Activated T-helper 2 cell treated with anti-CD3 and anti-CD28 coated beads, Interferon-gamma antibody, Interleukin-2, Interleukin-4, amounts not matched to agents 10 μg/mL and 5 μg/mL and 100 μg/mL, durations not matched to agents 14 hours and 24 hours and 36 hours (primary cell): ENCODE measurements around the gene VPS4A. TPM values are rescaled to one million over a fixed set of nuclear protein-coding genes. Genes with fewer than 3 reads are reported as not detected.

Source experiments
- DNase-seq: peaks from one replicate; pipeline ENCODE4 v3.0.0; 2021; ENCODE audit warnings: low spot score
- H3K27ac Mint-ChIP-seq: one replicate; pipeline ENCODE4 v1.8.0; 2021; ENCODE audit warnings: mixed read lengths
- H3K27me3 Mint-ChIP-seq: one replicate; pipeline ENCODE4 v1.8.0; 2021; ENCODE audit warnings: low read depth, mixed read lengths
- H3K36me3 Mint-ChIP-seq: one replicate; pipeline ENCODE4 v1.8.0; 2021; ENCODE audit warnings: low read depth, mixed read lengths
- H3K4me1 Mint-ChIP-seq: one replicate; pipeline ENCODE4 v1.8.0; 2021; ENCODE audit warnings: low read depth, mixed read lengths
- H3K4me3 Mint-ChIP-seq: one replicate; pipeline ENCODE4 v1.8.0; 2021; ENCODE audit warnings: low read depth, mild to moderate bottlenecking, moderate library complexity, mixed read lengths
- H3K9me3 Mint-ChIP-seq: one replicate; pipeline ENCODE4 v1.8.0; 2021; ENCODE audit warnings: mixed read lengths
- intact Hi-C: fragments of 100-400 bp; cut with micrococcal nuclease; formaldehyde crosslinking; loops from one replicate; pipeline ENCODE4 v1.15.1; 2023
- total RNA-seq: library from RNA; stranded (reverse); gene quantifications from 2 replicates; pipeline ENCODE4 v1.2.3, GENCODE V29; 2022

VPS4A gene
- total RNA-seq, 1 donor from 2014 or later: 34.6 TPM

- Mint-ChIP-seq H3K27ac (no peak overlapping the region), H3K9me3 (no peaks in the 10 kb centered on the region), H3K4me1 (peaks cover 8% of the 10 kb centered on the region), H3K36me3 (peaks cover 66% of the 10 kb centered on the region), H3K27me3 (no peaks in the 10 kb centered on the region), H3K4me3 (no peak overlapping the region)
- intact Hi-C loops: no loop called here
- DNase-seq: no peak
These were observed 52.9 kb downstream of the VPS4A start for GRCh38 chr16:69364088-69364487.

- no peaks in the 10 kb centered on the region for H3K27me3 Mint-ChIP-seq
- DNase-seq: no peak
- peaks cover 8% of the 10 kb centered on the region for H3K4me1 Mint-ChIP-seq
- no peaks in the 10 kb centered on the region for H3K9me3 Mint-ChIP-seq
- peak overlapping the region; percentile 57 for H3K27ac Mint-ChIP-seq
- H3K36me3 Mint-ChIP-seq: peaks cover 73% of the 10 kb centered on the region
- no peak overlapping the region for H3K4me3 Mint-ChIP-seq
- intact Hi-C loops: no loop called here
These were observed 54.8 kb downstream of the VPS4A start for GRCh38 chr16:69365901-69366300.

GRCh38 chr16:69366431-69366830 is 55.3 kb downstream of the VPS4A start:
- Mint-ChIP-seq H3K27ac (no peak overlapping the region), H3K36me3 (peaks cover 70% of the 10 kb centered on the region), H3K4me3 (no peak overlapping the region), H3K27me3 (no peaks in the 10 kb centered on the region), H3K9me3 (no peaks in the 10 kb centered on the region), H3K4me1 (peaks cover 8% of the 10 kb centered on the region)
- intact Hi-C loops: no loop called here
- DNase-seq: no peak

GRCh38 chr16:69367980-69368379 is 56.8 kb downstream of the VPS4A start:
- intact Hi-C loops: no loop called here
- Mint-ChIP-seq H3K4me3 (no peak overlapping the region), H3K27me3 (no peaks in the 10 kb centered on the region), H3K36me3 (peaks cover 75% of the 10 kb centered on the region), H3K4me1 (peaks cover 9% of the 10 kb centered on the region), H3K9me3 (no peaks in the 10 kb centered on the region), H3K27ac (no peak overlapping the region)
- DNase-seq: no peak

- no peaks in the 10 kb centered on the region for H3K9me3 Mint-ChIP-seq
- H3K27me3 Mint-ChIP-seq: no peaks in the 10 kb centered on the region
- intact Hi-C loops: no loop called here
- H3K4me3 Mint-ChIP-seq: no peak overlapping the region
- H3K4me1 Mint-ChIP-seq: peaks cover 13% of the 10 kb centered on the region
- peaks cover 77% of the 10 kb centered on the region for H3K36me3 Mint-ChIP-seq
- no peak for DNase-seq
- no peak overlapping the region for H3K27ac Mint-ChIP-seq
These were observed 57.7 kb downstream of the VPS4A start for GRCh38 chr16:69368866-69369265.

GRCh38 chr16:69371564-69371963 is 60.4 kb downstream of the VPS4A start:
- no peak for DNase-seq
- Mint-ChIP-seq H3K36me3 (peaks cover 67% of the 10 kb centered on the region), H3K9me3 (no peaks in the 10 kb centered on the region), H3K27me3 (no peaks in the 10 kb centered on the region), H3K4me3 (no peak overlapping the region), H3K4me1 (peaks cover 9% of the 10 kb centered on the region), H3K27ac (no peak overlapping the region)
- intact Hi-C loops: no loop called here

GRCh38 chr16:69373019-69373418 is 61.9 kb downstream of the VPS4A start:
- DNase-seq: no peak
- Mint-ChIP-seq H3K27ac (no peak overlapping the region), H3K9me3 (no peaks in the 10 kb centered on the region), H3K27me3 (no peaks in the 10 kb centered on the region), H3K4me3 (no peak overlapping the region), H3K36me3 (peaks cover 61% of the 10 kb centered on the region), H3K4me1 (peaks cover 8% of the 10 kb centered on the region)
- intact Hi-C loops: no loop called here

Other genes starting within 250 kb of the VPS4A start
- gene HAS3, start 205.7 kb upstream of the VPS4A start, total RNA-seq: 1.1 and 1.2 TPM in 2 replicates
- gene CHTF8, start 178.8 kb upstream of the VPS4A start, total RNA-seq: 121 and 138 TPM in 2 replicates
- gene UTP4, start 178.7 kb upstream of the VPS4A start, total RNA-seq: 104 and 107 TPM in 2 replicates
- 29.8 and 30.4 TPM in 2 replicates for gene SNTB2, start 124.2 kb upstream of the VPS4A start, total RNA-seq
- gene PDF, start 19.2 kb downstream of the VPS4A start, total RNA-seq: 15.5 and 17.8 TPM in 2 replicates
- 41.5 and 42.9 TPM in 2 replicates for gene COG8, start 28.2 kb downstream of the VPS4A start, total RNA-seq
- 60.5 and 60.8 TPM in 2 replicates for gene NIP7, start 28.4 kb downstream of the VPS4A start, total RNA-seq
- 1.8 and 1.9 TPM in 2 replicates for gene TMED6, start 40.4 kb downstream of the VPS4A start, total RNA-seq
- gene TERF2, start 74.7 kb downstream of the VPS4A start, total RNA-seq: 56.0 and 61.9 TPM in 2 replicates
- gene CYB5B, start 113.3 kb downstream of the VPS4A start, total RNA-seq: 201 and 204 TPM in 2 replicates